PC-3 (cell line): ENCODE results near the gene RAI1. TPM values are rescaled to one million over a fixed set of nuclear protein-coding genes. Genes with fewer than 3 reads are reported as not detected.

Experiments
- ATAC-seq: fragments of 200-7000 bp; cut with Tn5 transposase; 2 replicates; pipeline ENCODE4 v1.9.1; 2020; ENCODE audit warnings: mild to moderate bottlenecking, moderate library complexity
- BruUV-seq: library from RNA; stranded (reverse); fragments of 400-500 nt; replicated peaks from 2 replicates; lab custom pipeline; 2021; lab: Mats Ljungman, UMichigan
- CTCF ChIA-PET: fragments of 300-600 bp; sonication (Branson Sonifier 250); formaldehyde crosslinking; loops from one replicate; lab custom pipeline; 2022; ENCODE audit warnings: antibody characterized with exemption; lab: Charles Lee
- POLR2A ChIA-PET: fragments of 300-600 bp; sonication (Branson Sonifier 250); formaldehyde crosslinking; loops from one replicate; lab custom pipeline; 2022; ENCODE audit warnings: antibody characterized with exemption; ENCODE audit not compliant: unreplicated experiment; lab: Charles Lee
- DNase-seq: peaks from one replicate; pipeline ENCODE4 v3.0.0-alpha.2; 2015
- H2AFZ ChIP-seq: fragments of 300-600 bp; sonication (generic); 2 replicates; pipeline ENCODE4 v1.6.0; 2016; ENCODE audit warnings: antibody characterized with exemption, low read length
- H3F3A ChIP-seq: fragments of 300-600 bp; sonication (generic); one replicate; pipeline ENCODE4 v1.6.0; 2017; ENCODE audit warnings: antibody characterized with exemption, low read length, control low read depth, mild to moderate bottlenecking; ENCODE audit not compliant: unreplicated experiment
- H3K27ac ChIP-seq: fragments of 300-600 bp; sonication (generic); 2 replicates; pipeline ENCODE4 v1.5.1; 2016; ENCODE audit warnings: mild to moderate bottlenecking, low read length
- H3K27me3 ChIP-seq: fragments of 300-600 bp; sonication (generic); 2 replicates; pipeline ENCODE4 v1.6.1; 2016; ENCODE audit warnings: low read length, mixed read lengths
- H3K36me3 ChIP-seq: fragments of 300-600 bp; sonication (generic); 2 replicates; pipeline ENCODE4 v1.6.1; 2016; ENCODE audit warnings: low read depth, mixed run types, low read length, mixed read lengths
- H3K4me1 ChIP-seq: fragments of 300-600 bp; sonication (generic); 2 replicates; pipeline ENCODE4 v1.5.1; 2016; ENCODE audit warnings: low read length; ENCODE audit not compliant: insufficient read depth
- H3K4me2 ChIP-seq: fragments of 300-600 bp; sonication (generic); 2 replicates; pipeline ENCODE4 v1.6.0; 2016; ENCODE audit warnings: low read length
- H3K4me3 ChIP-seq: fragments of 300-600 bp; sonication (generic); 2 replicates; pipeline ENCODE4 v1.5.1; 2016; ENCODE audit warnings: mild to moderate bottlenecking, low read length, mixed read lengths
- H3K79me2 ChIP-seq: fragments of 300-600 bp; sonication (generic); 2 replicates; pipeline ENCODE4 v1.6.1; 2017; ENCODE audit warnings: low read length, mixed read lengths
- H3K9ac ChIP-seq: fragments of 300-600 bp; sonication (generic); 2 replicates; pipeline ENCODE4 v1.6.0; 2016; ENCODE audit warnings: mild to moderate bottlenecking, low read length
- H3K9me2 ChIP-seq: fragments of 300-600 bp; sonication (generic); replicated peaks from 2 replicates; pipeline ENCODE4 v1.6.1; 2016; ENCODE audit warnings: mixed run types, low read length, mixed read lengths
- H3K9me3 ChIP-seq: fragments of 300-600 bp; sonication (generic); 2 replicates; pipeline ENCODE4 v1.6.1; 2016; ENCODE audit warnings: low read length, mixed read lengths
- H4K20me1 ChIP-seq: fragments of 300-600 bp; sonication (generic); 2 replicates; pipeline ENCODE4 v1.6.1; 2016; ENCODE audit warnings: low read length, mixed read lengths
- EZH2 ChIP-seq: fragments of 300-600 bp; sonication (generic); IDR thresholded peaks from one replicate; pipeline ENCODE4 v1.6.1; 2017; ENCODE audit warnings: antibody characterized with exemption, mild to moderate bottlenecking, low read length; ENCODE audit not compliant: unreplicated experiment
- EZH2phosphoT487 ChIP-seq: fragments of 300-600 bp; sonication (generic); IDR thresholded peaks from 2 replicates; pipeline ENCODE4 v1.6.1; 2018; ENCODE audit warnings: mild to moderate bottlenecking, antibody characterized with exemption, low read length, borderline replicate concordance
- intact Hi-C: fragments of 100-400 bp; cut with micrococcal nuclease; formaldehyde crosslinking; loops from 2 replicates; pipeline ENCODE4 v1.9.0; 2023
- total RNA-seq: library from RNA; depleted of rRNA; stranded (reverse); fragments of >200 nt; gene quantifications from 2 replicates; pipeline ENCODE4 v1.2.3, GENCODE V29; 2014
- TF ChIP-seq, protein P1 (sequence below): fragments of 300-600 bp; sonication (generic); conservative IDR thresholded peaks from 2 replicates; pipeline ENCODE4 v1.5.1; 2017; ENCODE audit warnings: antibody characterized with exemption, low read depth, mild to moderate bottlenecking, low read length

RAI1 gene
- total RNA-seq, 1 experiment from 2014 or later: 33.0 TPM

DNA sequence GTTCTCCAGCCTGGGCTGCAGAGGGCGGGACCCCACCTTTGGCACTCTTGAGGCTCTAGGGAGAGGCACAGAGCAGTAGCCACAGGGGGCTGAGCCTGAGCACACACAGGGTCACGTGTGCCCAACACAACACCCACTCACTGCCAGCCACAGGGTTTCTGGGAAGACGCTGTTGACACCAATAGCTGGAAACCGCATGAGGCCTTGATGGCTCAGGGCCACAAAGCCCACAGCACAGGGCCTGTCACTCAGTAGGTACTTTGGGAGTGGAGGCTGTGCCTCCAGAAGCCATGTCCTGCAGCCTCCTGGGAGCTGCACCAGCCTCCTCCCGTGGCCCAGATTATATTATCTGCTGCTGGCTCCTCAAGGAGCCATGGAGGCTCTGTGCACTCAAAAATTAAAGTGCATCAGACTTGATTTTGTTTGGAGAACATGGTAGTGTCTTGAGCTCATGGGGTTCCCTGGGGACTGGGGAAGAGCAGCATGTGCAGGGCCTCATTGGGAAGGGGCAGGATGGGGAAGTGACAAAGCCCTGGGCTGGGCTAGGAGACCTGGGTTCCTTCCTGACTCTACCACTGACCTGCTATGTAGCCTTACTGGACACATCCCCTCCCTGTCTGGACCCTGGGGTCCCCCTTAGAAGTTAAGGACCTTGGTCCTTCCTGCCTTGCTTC is 168.0 kb downstream of the RAI1 start:
- H3K4me1 ChIP-seq: peaks cover 14% of the 10 kb centered on the region
- ChIA-PET POLR2A (no interaction called here), CTCF (no interaction called here)
- H2AFZ ChIP-seq: no peak overlapping the region
- no peak for DNase-seq
- H3K4me3 ChIP-seq: no peak overlapping the region
- H3K9me2 ChIP-seq: no peaks in the 10 kb centered on the region
- no peak overlapping the region for H3K9ac ChIP-seq
- no peaks in the 10 kb centered on the region for H3K27me3 ChIP-seq
- no peaks in the 10 kb centered on the region; the same call in 1 of the 2 replicates for H3K36me3 ChIP-seq
- no peaks in the 10 kb centered on the region for H4K20me1 ChIP-seq
- TF ChIP-seq EZH2phosphoT487: no peak
- TF ChIP-seq EZH2: no peak
- TF ChIP-seq, protein P1, sequence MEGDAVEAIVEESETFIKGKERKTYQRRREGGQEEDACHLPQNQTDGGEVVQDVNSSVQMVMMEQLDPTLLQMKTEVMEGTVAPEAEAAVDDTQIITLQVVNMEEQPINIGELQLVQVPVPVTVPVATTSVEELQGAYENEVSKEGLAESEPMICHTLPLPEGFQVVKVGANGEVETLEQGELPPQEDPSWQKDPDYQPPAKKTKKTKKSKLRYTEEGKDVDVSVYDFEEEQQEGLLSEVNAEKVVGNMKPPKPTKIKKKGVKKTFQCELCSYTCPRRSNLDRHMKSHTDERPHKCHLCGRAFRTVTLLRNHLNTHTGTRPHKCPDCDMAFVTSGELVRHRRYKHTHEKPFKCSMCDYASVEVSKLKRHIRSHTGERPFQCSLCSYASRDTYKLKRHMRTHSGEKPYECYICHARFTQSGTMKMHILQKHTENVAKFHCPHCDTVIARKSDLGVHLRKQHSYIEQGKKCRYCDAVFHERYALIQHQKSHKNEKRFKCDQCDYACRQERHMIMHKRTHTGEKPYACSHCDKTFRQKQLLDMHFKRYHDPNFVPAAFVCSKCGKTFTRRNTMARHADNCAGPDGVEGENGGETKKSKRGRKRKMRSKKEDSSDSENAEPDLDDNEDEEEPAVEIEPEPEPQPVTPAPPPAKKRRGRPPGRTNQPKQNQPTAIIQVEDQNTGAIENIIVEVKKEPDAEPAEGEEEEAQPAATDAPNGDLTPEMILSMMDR: no peak
- H3K27ac ChIP-seq: no peak overlapping the region
- no peaks in the 10 kb centered on the region for H3K9me3 ChIP-seq
- H3F3A ChIP-seq: no peaks in the 10 kb centered on the region
- H3K4me2 ChIP-seq: no peak overlapping the region
- ATAC-seq: no peak
- H3K79me2 ChIP-seq: no peaks in the 10 kb centered on the region
- intact Hi-C loops: no loop called here
- BruUV-seq: no TSS peak

- POLR2A ChIA-PET: no interaction called here
- TF ChIP-seq, protein P1: peak; percentile 40; the same call in 1 of the 2 replicates
- no peak for TF ChIP-seq EZH2
- no peak overlapping the region for H2AFZ ChIP-seq
- no peak overlapping the region for H3K4me3 ChIP-seq
- no peaks in the 10 kb centered on the region for H4K20me1 ChIP-seq
- DNase-seq (peak; percentile 25), ATAC-seq (no peak)
- BruUV-seq: no TSS peak
- no peak overlapping the region for H3K27ac ChIP-seq
- no peaks in the 10 kb centered on the region for H3K79me2 ChIP-seq
- CTCF ChIA-PET: no interaction called here
- H3K9me3 ChIP-seq: no peaks in the 10 kb centered on the region
- no peaks in the 10 kb centered on the region for H3F3A ChIP-seq
- H3K9ac ChIP-seq: no peak overlapping the region
- intact Hi-C loops: no loop called here
- H3K36me3 ChIP-seq: no peaks in the 10 kb centered on the region; the same call in 1 of the 2 replicates
- peaks cover 17% of the 10 kb centered on the region for H3K4me1 ChIP-seq
- H3K27me3 ChIP-seq: no peaks in the 10 kb centered on the region
- no peaks in the 10 kb centered on the region for H3K9me2 ChIP-seq
- no peak overlapping the region for H3K4me2 ChIP-seq
These were observed 168.7 kb downstream of the RAI1 start for GRCh38 chr17:17849845-17850373.
